ENCODE results near the gene DCDC2. TPM values are rescaled to one million over a fixed set of nuclear protein-coding genes. Genes with fewer than 3 reads are reported as not detected.
"Not testable (repeated sequence)": the region's sequence is repeated elsewhere in the genome, so short reads cannot be mapped to it uniquely, and the experiment has no call there.

DCDC2 gene
- total and polyA plus RNA-seq, 4 donors, result 0.51 to 13.0 (median 2.0) TPM

DNA sequence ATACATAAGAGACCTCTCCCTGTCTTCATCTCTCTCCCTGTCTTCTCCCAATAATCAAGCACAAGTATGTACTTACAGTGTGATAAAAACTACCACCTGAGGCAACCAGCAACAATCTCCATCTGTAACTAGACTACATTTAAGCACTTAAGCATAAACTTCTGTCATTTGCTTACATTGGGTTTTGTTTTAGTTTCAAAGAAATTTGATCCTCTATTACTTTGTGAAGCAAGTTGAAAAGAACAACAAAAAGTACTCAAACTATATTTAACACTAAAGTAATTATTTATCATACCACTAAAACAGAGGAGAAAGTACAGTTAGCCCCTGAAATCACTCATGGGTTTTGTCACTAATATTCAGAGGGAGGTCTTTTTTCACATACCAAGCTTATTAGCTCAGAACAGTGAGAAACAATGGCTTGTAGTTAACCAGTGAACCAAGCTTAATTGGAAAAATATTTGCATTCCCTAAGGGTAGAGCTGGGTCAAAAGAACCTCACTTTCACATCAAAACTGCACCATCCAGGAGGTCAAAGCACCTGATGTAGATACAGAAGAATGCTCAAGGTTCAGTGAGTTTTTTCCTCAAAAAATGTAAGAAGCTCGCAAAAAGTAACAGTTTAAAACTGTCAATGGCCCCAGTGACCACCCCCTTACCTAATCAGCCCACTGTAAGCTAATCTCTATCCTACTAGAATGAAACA is 34.1 kb downstream of the DCDC2 start (continued):
- no peak for TF ChIP-seq EGR1 (IDR thresholded peaks at IDR 0.05; ENCODE audit: low read depth in 2 of 2)

DNA sequence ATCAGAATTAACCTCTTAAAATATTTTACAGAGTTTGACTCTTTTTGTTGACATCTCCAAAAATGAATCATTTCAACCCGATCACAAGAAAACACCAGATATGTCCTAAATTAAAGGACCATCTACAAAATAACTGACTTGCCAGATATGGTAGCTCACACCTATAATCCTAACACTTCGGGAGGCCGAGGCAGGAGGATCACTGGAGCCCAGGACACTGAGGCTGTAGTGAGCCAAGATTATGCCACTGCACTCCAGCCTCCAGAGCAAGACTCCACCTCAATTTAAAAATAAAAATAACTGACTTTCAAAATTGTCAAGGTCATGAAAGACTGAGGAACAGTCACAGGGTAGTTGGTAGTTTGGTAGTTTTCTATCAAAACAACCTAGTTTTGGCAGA is 34.9 kb downstream of the DCDC2 start:
- H3K4me1 ChIP-seq (ENCODE audit: control insufficient read depth in 4 of 4, insufficient read depth in 4 of 4, low read length in 3 of 4), result no peaks in the 10 kb centered on the region
- 96% methylated on average over 3 of the region's 3 CpGs for WGBS
- no peak overlapping the region for H3K27ac ChIP-seq (ENCODE audit: low read depth in 1 of 2, low read length in 2 of 2)
- TF ChIP-seq SP1 (IDR thresholded peaks at IDR 0.05) (no peak), TAF1 (conservative IDR thresholded peaks at IDR 0.05) (no peak), FOXA2 (IDR thresholded peaks at IDR 0.05) (no peak), EGR1 (IDR thresholded peaks at IDR 0.05; ENCODE audit: low read depth in 2 of 2) (no peak), GABPA (IDR thresholded peaks at IDR 0.05 in 1 of 2, conservative IDR thresholded peaks at IDR 0.05 in 1 of 2) (no peak), YY1 (IDR thresholded peaks at IDR 0.05) (no peak), HNF4A (conservative IDR thresholded peaks at IDR 0.05) (no peak), RXRA (IDR thresholded peaks at IDR 0.05) (no peak), RAD21 (IDR thresholded peaks at IDR 0.05) (no peak)
- TF ChIP-seq, protein P1, sequence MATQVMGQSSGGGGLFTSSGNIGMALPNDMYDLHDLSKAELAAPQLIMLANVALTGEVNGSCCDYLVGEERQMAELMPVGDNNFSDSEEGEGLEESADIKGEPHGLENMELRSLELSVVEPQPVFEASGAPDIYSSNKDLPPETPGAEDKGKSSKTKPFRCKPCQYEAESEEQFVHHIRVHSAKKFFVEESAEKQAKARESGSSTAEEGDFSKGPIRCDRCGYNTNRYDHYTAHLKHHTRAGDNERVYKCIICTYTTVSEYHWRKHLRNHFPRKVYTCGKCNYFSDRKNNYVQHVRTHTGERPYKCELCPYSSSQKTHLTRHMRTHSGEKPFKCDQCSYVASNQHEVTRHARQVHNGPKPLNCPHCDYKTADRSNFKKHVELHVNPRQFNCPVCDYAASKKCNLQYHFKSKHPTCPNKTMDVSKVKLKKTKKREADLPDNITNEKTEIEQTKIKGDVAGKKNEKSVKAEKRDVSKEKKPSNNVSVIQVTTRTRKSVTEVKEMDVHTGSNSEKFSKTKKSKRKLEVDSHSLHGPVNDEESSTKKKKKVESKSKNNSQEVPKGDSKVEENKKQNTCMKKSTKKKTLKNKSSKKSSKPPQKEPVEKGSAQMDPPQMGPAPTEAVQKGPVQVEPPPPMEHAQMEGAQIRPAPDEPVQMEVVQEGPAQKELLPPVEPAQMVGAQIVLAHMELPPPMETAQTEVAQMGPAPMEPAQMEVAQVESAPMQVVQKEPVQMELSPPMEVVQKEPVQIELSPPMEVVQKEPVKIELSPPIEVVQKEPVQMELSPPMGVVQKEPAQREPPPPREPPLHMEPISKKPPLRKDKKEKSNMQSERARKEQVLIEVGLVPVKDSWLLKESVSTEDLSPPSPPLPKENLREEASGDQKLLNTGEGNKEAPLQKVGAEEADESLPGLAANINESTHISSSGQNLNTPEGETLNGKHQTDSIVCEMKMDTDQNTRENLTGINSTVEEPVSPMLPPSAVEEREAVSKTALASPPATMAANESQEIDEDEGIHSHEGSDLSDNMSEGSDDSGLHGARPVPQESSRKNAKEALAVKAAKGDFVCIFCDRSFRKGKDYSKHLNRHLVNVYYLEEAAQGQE (IDR thresholded peaks at IDR 0.05), result no peak
- TF ChIP-seq, protein P2, sequence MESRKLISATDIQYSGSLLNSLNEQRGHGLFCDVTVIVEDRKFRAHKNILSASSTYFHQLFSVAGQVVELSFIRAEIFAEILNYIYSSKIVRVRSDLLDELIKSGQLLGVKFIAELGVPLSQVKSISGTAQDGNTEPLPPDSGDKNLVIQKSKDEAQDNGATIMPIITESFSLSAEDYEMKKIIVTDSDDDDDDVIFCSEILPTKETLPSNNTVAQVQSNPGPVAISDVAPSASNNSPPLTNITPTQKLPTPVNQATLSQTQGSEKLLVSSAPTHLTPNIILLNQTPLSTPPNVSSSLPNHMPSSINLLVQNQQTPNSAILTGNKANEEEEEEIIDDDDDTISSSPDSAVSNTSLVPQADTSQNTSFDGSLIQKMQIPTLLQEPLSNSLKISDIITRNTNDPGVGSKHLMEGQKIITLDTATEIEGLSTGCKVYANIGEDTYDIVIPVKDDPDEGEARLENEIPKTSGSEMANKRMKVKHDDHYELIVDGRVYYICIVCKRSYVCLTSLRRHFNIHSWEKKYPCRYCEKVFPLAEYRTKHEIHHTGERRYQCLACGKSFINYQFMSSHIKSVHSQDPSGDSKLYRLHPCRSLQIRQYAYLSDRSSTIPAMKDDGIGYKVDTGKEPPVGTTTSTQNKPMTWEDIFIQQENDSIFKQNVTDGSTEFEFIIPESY (IDR thresholded peaks at IDR 0.05), result no peak
- TF ChIP-seq, protein P3, sequence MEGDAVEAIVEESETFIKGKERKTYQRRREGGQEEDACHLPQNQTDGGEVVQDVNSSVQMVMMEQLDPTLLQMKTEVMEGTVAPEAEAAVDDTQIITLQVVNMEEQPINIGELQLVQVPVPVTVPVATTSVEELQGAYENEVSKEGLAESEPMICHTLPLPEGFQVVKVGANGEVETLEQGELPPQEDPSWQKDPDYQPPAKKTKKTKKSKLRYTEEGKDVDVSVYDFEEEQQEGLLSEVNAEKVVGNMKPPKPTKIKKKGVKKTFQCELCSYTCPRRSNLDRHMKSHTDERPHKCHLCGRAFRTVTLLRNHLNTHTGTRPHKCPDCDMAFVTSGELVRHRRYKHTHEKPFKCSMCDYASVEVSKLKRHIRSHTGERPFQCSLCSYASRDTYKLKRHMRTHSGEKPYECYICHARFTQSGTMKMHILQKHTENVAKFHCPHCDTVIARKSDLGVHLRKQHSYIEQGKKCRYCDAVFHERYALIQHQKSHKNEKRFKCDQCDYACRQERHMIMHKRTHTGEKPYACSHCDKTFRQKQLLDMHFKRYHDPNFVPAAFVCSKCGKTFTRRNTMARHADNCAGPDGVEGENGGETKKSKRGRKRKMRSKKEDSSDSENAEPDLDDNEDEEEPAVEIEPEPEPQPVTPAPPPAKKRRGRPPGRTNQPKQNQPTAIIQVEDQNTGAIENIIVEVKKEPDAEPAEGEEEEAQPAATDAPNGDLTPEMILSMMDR (IDR thresholded peaks at IDR 0.05; ENCODE audit: low read depth, low read length, missing input control), result no peak
- TF ChIP-seq, protein P4, sequence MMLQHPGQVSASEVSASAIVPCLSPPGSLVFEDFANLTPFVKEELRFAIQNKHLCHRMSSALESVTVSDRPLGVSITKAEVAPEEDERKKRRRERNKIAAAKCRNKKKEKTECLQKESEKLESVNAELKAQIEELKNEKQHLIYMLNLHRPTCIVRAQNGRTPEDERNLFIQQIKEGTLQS (IDR thresholded peaks at IDR 0.05), result no peak
- TF ChIP-seq, protein P5, sequence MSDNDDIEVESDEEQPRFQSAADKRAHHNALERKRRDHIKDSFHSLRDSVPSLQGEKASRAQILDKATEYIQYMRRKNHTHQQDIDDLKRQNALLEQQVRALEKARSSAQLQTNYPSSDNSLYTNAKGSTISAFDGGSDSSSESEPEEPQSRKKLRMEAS (IDR thresholded peaks at IDR 0.05), result no peak
- no peak overlapping the region for H3K4me3 ChIP-seq (ENCODE audit: low read depth in 1 of 3, low read length in 3 of 3)
- H3K9me3 ChIP-seq (ENCODE audit: control insufficient read depth in 4 of 4, low read length in 3 of 4), result no peaks in the 10 kb centered on the region
- no peak overlapping the region for H3K9ac ChIP-seq (ENCODE audit: low read depth in 1 of 2, low read length in 2 of 2)
- no peaks in the 10 kb centered on the region for H3K36me3 ChIP-seq (ENCODE audit: control insufficient read depth in 4 of 4, insufficient read depth in 3 of 4, low read depth in 1 of 4, low read length in 3 of 4)
- no peak for DNase-seq (ENCODE audit: low spot score)
- no peaks in the 10 kb centered on the region for H3K27me3 ChIP-seq (ENCODE audit: control insufficient read depth in 4 of 4, insufficient read depth in 4 of 4, low read length in 3 of 4)

DNA sequence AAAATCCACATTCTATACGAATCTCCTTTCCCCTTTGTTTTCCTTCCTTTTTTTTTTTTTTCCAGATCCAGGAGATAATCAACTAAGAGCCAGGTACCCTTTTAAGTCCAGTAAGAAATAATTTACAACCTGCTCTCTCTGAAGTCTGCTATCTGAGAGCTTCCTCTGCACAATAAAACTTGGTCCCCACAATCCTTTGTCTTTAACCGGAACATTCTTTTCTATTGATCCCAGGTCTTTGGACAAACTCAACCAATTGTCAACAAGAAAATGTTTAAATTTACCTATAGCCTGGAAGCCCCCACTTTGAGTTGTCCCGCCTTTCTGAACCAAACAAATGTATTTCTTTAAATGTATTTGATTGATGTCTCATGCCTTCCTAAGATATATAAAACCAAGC is 35.4 kb downstream of the DCDC2 start:
- not testable (repeated sequence) for H3K27me3 ChIP-seq (ENCODE audit: control insufficient read depth in 4 of 4, insufficient read depth in 4 of 4, low read length in 3 of 4); H3K27ac ChIP-seq (ENCODE audit: low read depth in 1 of 2, low read length in 2 of 2); H3K4me1 ChIP-seq (ENCODE audit: control insufficient read depth in 4 of 4, insufficient read depth in 4 of 4, low read length in 3 of 4); DNase-seq (ENCODE audit: low spot score); H3K9me3 ChIP-seq (ENCODE audit: control insufficient read depth in 4 of 4, low read length in 3 of 4); H3K36me3 ChIP-seq (ENCODE audit: control insufficient read depth in 4 of 4, insufficient read depth in 3 of 4, low read depth in 1 of 4, low read length in 3 of 4); H3K9ac ChIP-seq (ENCODE audit: low read depth in 1 of 2, low read length in 2 of 2); H3K4me3 ChIP-seq (ENCODE audit: low read depth in 1 of 3, low read length in 3 of 3)
- WGBS, result 80% methylated on average over 3 of the region's 3 CpGs

Measured in liver (tissue), 9 donors.